T-helper 2 cell treated with Interferon-gamma antibody and Interleukin-4, amounts not matched to agents 5 μg/mL and 100 μg/mL, for 36 hours (primary cell): Measurements from ENCODE around the gene SF3B3.
"Not testable (repeated sequence)": the region's sequence is repeated elsewhere in the genome, so short reads cannot be mapped to it uniquely, and the experiment has no call there.

Experiments
- DNase-seq: peaks from one replicate; pipeline ENCODE4 v3.0.0; 2021; ENCODE audit warnings: low spot score
- H3K27ac Mint-ChIP-seq: one replicate; pipeline ENCODE4 v1.8.0; 2021; ENCODE audit warnings: mild to moderate bottlenecking, mixed read lengths
- H3K27me3 Mint-ChIP-seq: one replicate; pipeline ENCODE4 v1.8.0; 2021; ENCODE audit warnings: low read depth, mixed read lengths
- H3K36me3 Mint-ChIP-seq: one replicate; pipeline ENCODE4 v1.8.0; 2021; ENCODE audit warnings: low read depth, mixed read lengths
- H3K4me1 Mint-ChIP-seq: one replicate; pipeline ENCODE4 v1.8.0; 2021; ENCODE audit warnings: low read depth, mixed read lengths
- H3K4me3 Mint-ChIP-seq: one replicate; pipeline ENCODE4 v1.8.0; 2022; ENCODE audit warnings: mild to moderate bottlenecking, moderate library complexity, mixed read lengths
- H3K9me3 Mint-ChIP-seq: one replicate; pipeline ENCODE4 v1.8.0; 2021; ENCODE audit warnings: mixed read lengths

Gene SF3B3

DNA sequence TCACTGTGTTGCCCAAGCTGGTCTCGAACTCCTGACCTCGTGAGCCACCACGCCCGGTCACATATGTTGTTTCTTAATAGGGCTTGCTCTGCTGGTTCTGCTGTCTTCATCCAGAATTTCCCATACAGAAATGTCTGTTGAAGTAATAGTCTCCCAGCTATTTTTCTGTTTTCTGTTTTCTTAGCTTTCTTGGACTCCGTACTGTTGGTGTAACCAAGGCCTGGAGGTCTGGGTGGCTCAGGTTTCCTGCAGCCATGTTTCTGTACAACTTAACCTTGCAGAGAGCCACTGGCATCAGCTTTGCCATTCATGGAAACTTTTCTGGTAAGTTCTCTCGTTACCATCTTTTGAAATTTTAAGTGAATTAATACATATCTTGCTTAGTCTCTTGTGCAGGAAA, 2.8 kb downstream of the SF3B3 start:
- peak overlapping the region; percentile 80 for H3K4me3 Mint-ChIP-seq

DNA sequence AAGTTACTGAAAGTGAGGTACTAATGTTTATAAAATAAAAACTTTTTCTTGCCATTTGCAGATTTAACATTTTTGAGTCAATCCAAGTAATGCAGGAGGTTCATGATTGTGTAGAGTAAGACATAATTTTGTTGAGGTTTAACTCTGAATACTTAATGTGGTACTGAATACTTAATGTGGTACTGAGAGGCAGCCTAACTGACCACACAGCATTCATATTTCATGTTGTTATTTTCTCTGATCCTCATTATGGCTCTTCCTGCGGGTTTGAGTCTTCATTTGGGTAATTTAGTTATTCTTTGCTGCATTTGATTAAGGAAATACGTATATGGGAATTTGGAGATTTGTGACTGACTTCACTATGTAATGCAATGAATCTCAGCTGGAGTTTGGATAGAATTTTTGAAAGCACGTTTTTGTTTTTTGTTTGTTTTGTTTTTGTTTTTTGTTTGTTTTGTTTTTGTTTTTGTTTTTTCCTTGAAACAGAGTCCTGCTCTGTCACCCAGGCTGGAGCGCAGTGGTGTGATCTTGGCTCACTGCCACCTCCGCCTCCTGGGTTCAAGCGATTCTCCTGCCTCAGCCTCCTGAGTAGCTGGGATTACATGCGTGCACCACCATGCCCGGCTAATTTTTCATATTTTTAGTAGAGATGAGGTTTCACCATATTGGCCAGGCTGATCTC, 3.8 kb downstream of the SF3B3 start:
- Mint-ChIP-seq H3K4me1 (peaks cover 31% of the 10 kb centered on the region), H3K36me3 (peaks cover 72% of the 10 kb centered on the region), H3K27ac (peak overlapping the region; percentile 54), H3K9me3 (no peaks in the 10 kb centered on the region), H3K27me3 (no peaks in the 10 kb centered on the region), H3K4me3 (peak overlapping the region; percentile 80)
- no peak for DNase-seq

More for the DNA sequence above, 2.8 kb downstream of the SF3B3 start:
- no peaks in the 10 kb centered on the region for H3K9me3 Mint-ChIP-seq
- no peaks in the 10 kb centered on the region for H3K27me3 Mint-ChIP-seq
- H3K27ac Mint-ChIP-seq: peak overlapping the region; percentile 84
- no peak for DNase-seq
- H3K36me3 Mint-ChIP-seq: peaks cover 67% of the 10 kb centered on the region
- peaks cover 36% of the 10 kb centered on the region for H3K4me1 Mint-ChIP-seq

GRCh38 chr16:70529051-70529777, 5.6 kb downstream of the SF3B3 start:
- no peak for DNase-seq
- Mint-ChIP-seq H3K27ac (no peak overlapping the region), H3K9me3 (no peaks in the 10 kb centered on the region), H3K36me3 (peaks cover 72% of the 10 kb centered on the region), H3K4me1 (peaks cover 34% of the 10 kb centered on the region), H3K27me3 (no peaks in the 10 kb centered on the region), H3K4me3 (peak overlapping the region; percentile 23)

DNA sequence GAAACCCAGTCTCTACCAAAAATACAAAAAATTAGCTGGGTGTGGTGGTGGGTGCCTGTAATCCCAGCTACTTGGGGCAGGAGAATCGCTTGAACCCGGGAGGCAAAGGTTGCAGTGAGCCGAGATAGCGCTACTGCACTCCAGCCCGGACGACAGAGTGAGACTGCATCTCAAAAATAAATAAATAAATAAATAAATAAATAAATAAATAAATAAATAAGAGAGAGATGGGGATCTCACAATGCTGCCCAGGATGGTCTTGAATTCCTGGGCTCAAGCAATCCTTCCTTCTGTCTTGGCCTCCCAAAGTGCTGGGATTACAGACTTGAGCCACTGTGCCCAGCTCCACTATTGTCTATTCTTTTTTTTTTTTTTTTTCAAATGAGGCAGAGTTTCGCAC, 6.3 kb downstream of the SF3B3 start:
- peaks cover 73% of the 10 kb centered on the region for H3K36me3 Mint-ChIP-seq
- not testable (repeated sequence) for DNase-seq, H3K9me3 Mint-ChIP-seq, H3K27ac Mint-ChIP-seq, H3K27me3 Mint-ChIP-seq, H3K4me3 Mint-ChIP-seq
- H3K4me1 Mint-ChIP-seq: peaks cover 35% of the 10 kb centered on the region

GRCh38 chr16:70534971-70535370, 11.4 kb downstream of the SF3B3 start:
- no peak overlapping the region for H3K4me3 Mint-ChIP-seq
- DNase-seq: no peak
- peaks cover 13% of the 10 kb centered on the region for H3K4me1 Mint-ChIP-seq
- peaks cover 64% of the 10 kb centered on the region for H3K36me3 Mint-ChIP-seq
- no peaks in the 10 kb centered on the region for H3K27me3 Mint-ChIP-seq
- no peak overlapping the region for H3K27ac Mint-ChIP-seq
- H3K9me3 Mint-ChIP-seq: no peaks in the 10 kb centered on the region

DNA sequence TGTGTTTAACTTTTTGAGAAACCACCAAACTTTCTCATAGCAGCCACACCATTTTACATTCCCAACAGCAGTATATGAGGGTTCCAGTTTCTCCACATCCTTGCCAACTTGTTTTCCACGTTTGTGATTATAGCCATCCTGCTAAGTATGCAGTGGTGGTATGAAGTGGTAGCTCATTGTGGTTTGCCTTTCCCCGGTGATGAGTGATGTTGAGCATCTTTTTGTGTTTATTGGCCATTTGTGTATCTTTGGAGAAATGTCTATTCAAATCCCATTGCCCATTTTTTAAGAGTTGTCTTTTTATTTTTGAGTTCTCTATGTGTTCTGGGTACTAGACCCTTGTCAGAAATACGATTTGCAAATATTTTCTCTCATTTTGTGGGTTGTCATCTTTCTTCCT, 17.4 kb downstream of the SF3B3 start:
- Mint-ChIP-seq H3K36me3 (peaks cover 65% of the 10 kb centered on the region), H3K4me1 (peaks cover 7% of the 10 kb centered on the region), H3K4me3 (no peak overlapping the region), H3K9me3 (no peaks in the 10 kb centered on the region), H3K27me3 (no peaks in the 10 kb centered on the region), H3K27ac (peak overlapping the region; percentile 11)
- no peak for DNase-seq

GRCh38 chr16:70544548-70544947, 20.9 kb downstream of the SF3B3 start:
- DNase-seq: no peak
- Mint-ChIP-seq H3K27ac (no peak overlapping the region), H3K4me3 (no peak overlapping the region), H3K4me1 (peaks cover 3% of the 10 kb centered on the region), H3K9me3 (no peaks in the 10 kb centered on the region), H3K36me3 (peaks cover 67% of the 10 kb centered on the region), H3K27me3 (no peaks in the 10 kb centered on the region)

DNA sequence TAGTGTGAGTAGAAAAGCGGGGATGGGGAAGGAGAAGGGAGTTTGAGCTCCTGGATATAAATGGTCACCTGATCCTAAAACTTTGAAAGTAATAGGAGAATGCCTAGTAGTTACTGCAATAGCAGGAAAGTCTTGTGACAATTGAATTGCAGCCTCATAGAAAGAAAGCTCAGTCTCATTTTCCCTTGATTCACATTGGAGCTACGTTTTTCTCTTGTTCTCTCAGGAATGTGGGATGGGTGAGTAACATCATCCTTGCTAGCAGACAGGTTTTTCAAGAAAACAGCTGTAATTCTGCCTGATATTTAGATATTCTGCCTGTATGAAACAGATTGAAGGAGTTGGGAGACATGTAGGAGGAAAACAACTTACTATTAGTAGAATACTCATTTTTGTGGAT, 25.3 kb downstream of the SF3B3 start:
- Mint-ChIP-seq H3K36me3 (peaks cover 62% of the 10 kb centered on the region), H3K27ac (no peak overlapping the region), H3K4me1 (no peaks in the 10 kb centered on the region), H3K27me3 (no peaks in the 10 kb centered on the region), H3K4me3 (no peak overlapping the region), H3K9me3 (no peaks in the 10 kb centered on the region)
- DNase-seq: no peak

- Mint-ChIP-seq H3K9me3 (no peaks in the 10 kb centered on the region), H3K4me1 (no peaks in the 10 kb centered on the region), H3K4me3 (no peak overlapping the region), H3K27ac (peak overlapping the region; percentile 1), H3K36me3 (peaks cover 64% of the 10 kb centered on the region), H3K27me3 (no peaks in the 10 kb centered on the region)
- no peak for DNase-seq
Measured at GRCh38 chr16:70550082-70550481, 26.5 kb downstream of the SF3B3 start.

GRCh38 chr16:70551788-70552187, 28.2 kb downstream of the SF3B3 start:
- peaks cover 66% of the 10 kb centered on the region for H3K36me3 Mint-ChIP-seq

DNA sequence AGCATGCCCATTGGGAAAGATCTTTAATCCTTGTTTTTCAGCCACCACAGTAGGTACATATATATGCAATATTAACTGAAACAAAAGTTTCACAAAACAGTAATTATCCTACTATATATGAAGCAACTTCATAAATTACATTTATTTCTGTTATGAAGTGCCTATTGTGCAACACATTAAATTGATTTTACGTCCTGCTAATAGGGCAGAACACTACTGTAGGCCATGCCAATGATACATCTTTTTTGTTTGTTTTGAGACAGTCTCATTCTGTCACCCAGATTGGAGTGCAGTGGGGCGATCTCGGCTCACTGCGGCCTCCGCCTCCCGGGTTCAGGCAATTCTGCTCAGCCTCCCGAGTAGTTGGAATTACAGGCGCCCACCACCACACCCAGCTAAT, 29.1 kb downstream of the SF3B3 start:
- DNase-seq: no peak
- Mint-ChIP-seq H3K27ac (no peak overlapping the region), H3K4me3 (no peak overlapping the region), H3K36me3 (peaks cover 70% of the 10 kb centered on the region), H3K4me1 (no peaks in the 10 kb centered on the region), H3K27me3 (no peaks in the 10 kb centered on the region), H3K9me3 (no peaks in the 10 kb centered on the region)

More at GRCh38 chr16:70551788-70552187, 28.2 kb downstream of the SF3B3 start:
- H3K27ac Mint-ChIP-seq: no peak overlapping the region
- no peaks in the 10 kb centered on the region for H3K9me3 Mint-ChIP-seq
- no peak for DNase-seq
- no peak overlapping the region for H3K4me3 Mint-ChIP-seq
- H3K27me3 Mint-ChIP-seq: no peaks in the 10 kb centered on the region
- no peaks in the 10 kb centered on the region for H3K4me1 Mint-ChIP-seq

- H3K27ac Mint-ChIP-seq: no peak overlapping the region
Measured at GRCh38 chr16:70553645-70554044, 30.0 kb downstream of the SF3B3 start.

GRCh38 chr16:70556063-70556462, 32.4 kb downstream of the SF3B3 start:
- no peak overlapping the region for H3K27ac Mint-ChIP-seq
- H3K27me3 Mint-ChIP-seq: no peaks in the 10 kb centered on the region
- H3K9me3 Mint-ChIP-seq: no peaks in the 10 kb centered on the region
- H3K36me3 Mint-ChIP-seq: peaks cover 69% of the 10 kb centered on the region
- DNase-seq: no peak
- H3K4me1 Mint-ChIP-seq: no peaks in the 10 kb centered on the region
- H3K4me3 Mint-ChIP-seq: no peak overlapping the region

More at GRCh38 chr16:70553645-70554044, 30.0 kb downstream of the SF3B3 start:
- Mint-ChIP-seq H3K27me3 (no peaks in the 10 kb centered on the region), H3K9me3 (no peaks in the 10 kb centered on the region), H3K4me1 (no peaks in the 10 kb centered on the region), H3K4me3 (no peak overlapping the region), H3K36me3 (peaks cover 67% of the 10 kb centered on the region)
- DNase-seq: no peak

GRCh38 chr16:70561623-70562022, 38.0 kb downstream of the SF3B3 start:
- Mint-ChIP-seq H3K9me3 (no peaks in the 10 kb centered on the region), H3K36me3 (peaks cover 82% of the 10 kb centered on the region), H3K27ac (no peak overlapping the region), H3K27me3 (no peaks in the 10 kb centered on the region), H3K4me1 (no peaks in the 10 kb centered on the region), H3K4me3 (no peak overlapping the region)
- DNase-seq: no peak
